ENCODE measurements around the gene GATAD2B. TPM values are rescaled to one million over a fixed set of nuclear protein-coding genes. Genes with fewer than 3 reads are reported as not detected.

Gene GATAD2B
- polyA plus RNA-seq, 2 of the 4 experiments (the other 2 are of a cell fraction) = 4.9 to 8.2 TPM

DNA sequence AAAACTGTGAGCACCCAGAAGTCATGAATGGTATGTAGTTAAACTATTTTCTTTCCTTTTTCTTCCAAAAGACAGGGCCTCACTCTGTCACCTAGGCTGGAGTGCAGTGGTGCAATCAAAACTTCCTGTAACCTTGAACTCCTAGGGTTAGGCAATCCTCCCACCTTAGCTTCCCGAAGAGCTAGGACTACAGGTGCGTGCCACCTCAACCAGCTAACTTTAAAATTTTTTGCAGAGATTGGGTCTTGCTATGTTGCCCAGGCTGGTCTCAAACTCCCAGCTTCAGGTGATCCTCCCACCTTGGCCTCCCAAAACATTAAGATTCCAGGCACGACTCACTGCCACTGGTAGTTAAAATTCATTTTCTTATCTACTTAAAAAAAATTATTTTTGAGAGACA is 62.5 kb downstream of the GATAD2B start (continued):
- TF ChIP-seq, protein P1, sequence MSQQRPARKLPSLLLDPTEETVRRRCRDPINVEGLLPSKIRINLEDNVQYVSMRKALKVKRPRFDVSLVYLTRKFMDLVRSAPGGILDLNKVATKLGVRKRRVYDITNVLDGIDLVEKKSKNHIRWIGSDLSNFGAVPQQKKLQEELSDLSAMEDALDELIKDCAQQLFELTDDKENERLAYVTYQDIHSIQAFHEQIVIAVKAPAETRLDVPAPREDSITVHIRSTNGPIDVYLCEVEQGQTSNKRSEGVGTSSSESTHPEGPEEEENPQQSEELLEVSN (IDR thresholded peaks at IDR 0.05; ENCODE audit: borderline replicate concordance, low read depth) = no peak
- TF ChIP-seq FOSL2 (IDR thresholded peaks at IDR 0.05) (no peak), FOSL2 (CRISPR knock-in tag; IDR thresholded peaks at IDR 0.05) (no peak), ZFP36 (IDR thresholded peaks at IDR 0.05; ENCODE audit: borderline replicate concordance, partially characterized antibody) (no peak), KDM1A (IDR thresholded peaks at IDR 0.05; ENCODE audit: low read depth) (no peak), EP300 (IDR thresholded peaks at IDR 0.05) (no peak), EHF (CRISPR knock-in tag; IDR thresholded peaks at IDR 0.05) (no peak), ZC3H11A (IDR thresholded peaks at IDR 0.05) (no peak)

DNA sequence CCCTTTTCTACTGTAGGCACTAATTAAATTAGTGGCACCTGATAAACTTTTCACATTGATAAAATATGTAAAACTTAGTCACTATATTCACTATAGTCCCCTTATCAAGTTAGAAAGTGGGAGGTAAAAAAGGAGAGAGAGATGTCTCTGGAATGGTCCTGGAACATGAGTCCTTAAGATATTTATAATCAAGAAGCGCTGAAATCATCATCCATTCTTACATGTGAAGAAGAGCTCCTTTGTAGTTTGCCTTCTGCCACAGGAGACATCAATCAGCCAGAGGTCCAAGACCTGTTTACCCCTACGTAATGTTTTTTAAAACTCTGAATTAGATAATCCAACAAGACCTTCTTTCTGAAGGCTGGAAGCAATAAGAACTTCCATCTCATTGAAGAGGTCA is 65.3 kb downstream of the GATAD2B start:
- Histone ChIP-seq H3K4me2 (no peak overlapping the region), H3K4me1 (no peaks in the 10 kb centered on the region), H3K27ac (no peak overlapping the region), H3K9me3 (no peaks in the 10 kb centered on the region), H3K4me3 (no peak overlapping the region)
- no peak for FAIRE-seq
- CTCF ChIA-PET = no interaction called here
- POLR2A ChIA-PET = no interaction called here
- 94% methylated on average over 2 of the region's 2 CpGs for WGBS (ENCODE audit: missing lambda C conversion rate)
- TF ChIP-seq POLR2A (IDR thresholded peaks at IDR 0.05; ENCODE audit: low read length) (no peak), ESRRA (IDR thresholded peaks at IDR 0.05; ENCODE audit: borderline replicate concordance, low read length) (no peak), ZNF302 (CRISPR knock-in tag; IDR thresholded peaks at IDR 0.05) (no peak), BHLHE40 (IDR thresholded peaks at IDR 0.05; ENCODE audit: low read depth, low read length) (no peak)
- ATAC-seq = no peak
- no peak for DNase-seq (ENCODE audit: low read depth in 1 of 2, low spot score in 1 of 2)

DNA sequence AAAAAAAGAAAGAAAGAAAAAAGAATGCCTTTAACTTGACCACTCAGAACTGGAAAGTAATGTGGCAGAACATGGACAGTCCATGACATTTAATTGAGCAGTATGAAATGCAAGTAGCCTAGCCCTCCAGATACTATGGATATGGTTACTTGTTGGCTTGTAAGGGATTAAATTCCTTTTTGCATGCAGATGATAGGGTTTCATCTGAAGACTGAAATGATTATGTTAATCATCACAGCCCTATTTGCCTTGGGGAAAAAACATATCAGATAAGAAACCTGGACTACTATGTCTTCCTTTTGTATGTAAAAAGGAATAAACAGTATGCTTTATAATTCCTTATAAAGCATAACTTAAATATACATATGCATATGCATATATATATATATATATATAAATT is 66.0 kb downstream of the GATAD2B start:
- POLR2A ChIA-PET = no interaction called here
- Histone ChIP-seq H3K9me3 (no peaks in the 10 kb centered on the region), H3K4me3 (no peak overlapping the region), H3K4me2 (no peak overlapping the region), H3K27ac (no peak overlapping the region), H3K4me1 (no peaks in the 10 kb centered on the region)
- CTCF ChIA-PET = no interaction called here
- ATAC-seq (no peak), FAIRE-seq (no peak), DNase-seq (ENCODE audit: low read depth in 1 of 2, low spot score in 1 of 2) (no peak)
- TF ChIP-seq FOXS1 (CRISPR knock-in tag; IDR thresholded peaks at IDR 0.05) = no peak

DNA sequence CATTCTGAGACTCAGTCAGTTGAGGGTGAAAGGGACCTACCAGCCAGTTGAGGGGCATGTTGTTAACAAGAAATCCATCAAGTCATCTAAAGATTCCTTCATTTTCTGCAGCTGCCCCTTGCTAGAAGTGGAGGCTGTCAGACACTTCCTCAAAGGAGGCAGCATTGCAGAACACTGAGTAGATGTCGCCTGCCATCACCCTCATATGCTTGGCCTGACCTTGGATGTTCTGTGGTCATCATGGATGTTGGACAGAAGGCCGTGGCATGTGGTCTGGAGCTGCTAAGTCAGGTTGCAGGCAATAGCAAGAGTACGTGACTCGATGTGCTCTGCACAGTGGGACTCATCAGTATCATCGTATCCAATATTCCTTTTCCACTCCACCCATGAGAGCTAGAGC is 70.6 kb downstream of the GATAD2B start:
- Histone ChIP-seq H3K4me3 (no peak overlapping the region), H3K4me2 (no peak overlapping the region), H3K4me1 (no peaks in the 10 kb centered on the region), H3K9me3 (no peaks in the 10 kb centered on the region), H3K27ac (no peak overlapping the region)
- DNase-seq (ENCODE audit: low read depth in 1 of 2, low spot score in 1 of 2) (no peak), ATAC-seq (no peak), FAIRE-seq (no peak)
- TF ChIP-seq RAD21 (conservative IDR thresholded peaks at IDR 0.05 in 1 of 2, IDR thresholded peaks at IDR 0.05 in 1 of 2) (no peak), TP53 (CRISPR knock-in tag; IDR thresholded peaks at IDR 0.05) (no peak), ZC3H11A (IDR thresholded peaks at IDR 0.05) (no peak), KDM1A (IDR thresholded peaks at IDR 0.05; ENCODE audit: low read depth) (no peak), EP300 (IDR thresholded peaks at IDR 0.05) (no peak), RFX5 (IDR thresholded peaks at IDR 0.05) (no peak), ZNF302 (CRISPR knock-in tag; IDR thresholded peaks at IDR 0.05) (no peak), CHD2 (IDR thresholded peaks at IDR 0.05; ENCODE audit: low read length, partially characterized antibody) (no peak), MAFK (IDR thresholded peaks at IDR 0.05; ENCODE audit: partially characterized antibody) (no peak)
- TF ChIP-seq, protein P2, sequence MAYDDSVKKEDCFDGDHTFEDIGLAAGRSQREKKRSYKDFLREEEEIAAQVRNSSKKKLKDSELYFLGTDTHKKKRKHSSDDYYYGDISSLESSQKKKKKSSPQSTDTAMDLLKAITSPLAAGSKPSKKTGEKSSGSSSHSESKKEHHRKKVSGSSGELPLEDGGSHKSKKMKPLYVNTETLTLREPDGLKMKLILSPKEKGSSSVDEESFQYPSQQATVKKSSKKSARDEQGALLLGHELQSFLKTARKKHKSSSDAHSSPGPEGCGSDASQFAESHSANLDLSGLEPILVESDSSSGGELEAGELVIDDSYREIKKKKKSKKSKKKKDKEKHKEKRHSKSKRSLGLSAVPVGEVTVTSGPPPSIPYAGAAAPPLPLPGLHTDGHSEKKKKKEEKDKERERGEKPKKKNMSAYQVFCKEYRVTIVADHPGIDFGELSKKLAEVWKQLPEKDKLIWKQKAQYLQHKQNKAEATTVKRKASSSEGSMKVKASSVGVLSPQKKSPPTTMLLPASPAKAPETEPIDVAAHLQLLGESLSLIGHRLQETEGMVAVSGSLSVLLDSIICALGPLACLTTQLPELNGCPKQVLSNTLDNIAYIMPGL (CRISPR knock-in tag; IDR thresholded peaks at IDR 0.05; ENCODE audit: borderline replicate concordance) = no peak
- 93% methylated on average over 5 of the region's 5 CpGs for WGBS (ENCODE audit: missing lambda C conversion rate)
- ChIA-PET POLR2A (no interaction called here), CTCF (interaction anchor here (0.5 to 1.6 kb wide), 7 partner anchors 9 to 135 kb away, joined by 3 to 5 read pairs (median 3); partner anchors contain the start of genes CRTC2 and DENND4B)
